Measurements from ENCODE around the gene FBXW11.

GRCh38 chr5:171867786-171868185 is 138.7 kb downstream of the FBXW11 start:
- TF ChIP-seq CTCF (IDR thresholded peaks at IDR 0.05) (no peak), POLR2AphosphoS5 (IDR thresholded peaks at IDR 0.05) (no peak)

Measured in transverse colon (tissue), 4 donors.